Activated T-cell treated with anti-CD3 and anti-CD28 coated beads for 4 hours (primary cell): ENCODE measurements around the gene ZDHHC21.

Experiments used
- DNase-seq: peaks from one replicate; pipeline ENCODE4 v3.0.0-alpha.2; 2020

Gene ZDHHC21

GRCh38 chr9:14597171-14597799 is 95.9 kb downstream of the ZDHHC21 start:
- DNase-seq, result no peak

DNA sequence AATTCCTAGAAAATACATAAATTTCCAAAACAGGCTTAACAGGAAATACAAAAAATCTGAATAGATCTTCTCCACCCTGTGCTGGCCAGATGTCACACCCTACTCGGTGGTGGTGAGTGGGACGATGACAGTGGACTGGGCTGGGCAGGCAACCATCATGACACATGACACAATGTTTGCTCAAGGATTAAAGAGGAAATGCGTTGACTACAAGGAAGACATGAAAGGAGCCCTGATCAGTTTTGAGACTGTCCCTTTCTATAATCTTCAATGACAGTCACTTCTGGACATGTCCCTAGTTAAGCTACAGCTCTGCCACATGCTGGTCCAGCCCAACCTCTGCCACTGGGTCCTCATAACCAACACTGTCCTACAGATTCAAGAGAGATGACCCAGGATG is 99.8 kb downstream of the ZDHHC21 start:
- DNase-seq, result no peak

- no peak for DNase-seq
Measured at GRCh38 chr9:14591411-14591810, 101.8 kb downstream of the ZDHHC21 start.

GRCh38 chr9:14585730-14586473 is 107.3 kb downstream of the ZDHHC21 start:
- no peak for DNase-seq

- no peak for DNase-seq
Measured at GRCh38 chr9:14584571-14584970, 108.7 kb downstream of the ZDHHC21 start.

DNA sequence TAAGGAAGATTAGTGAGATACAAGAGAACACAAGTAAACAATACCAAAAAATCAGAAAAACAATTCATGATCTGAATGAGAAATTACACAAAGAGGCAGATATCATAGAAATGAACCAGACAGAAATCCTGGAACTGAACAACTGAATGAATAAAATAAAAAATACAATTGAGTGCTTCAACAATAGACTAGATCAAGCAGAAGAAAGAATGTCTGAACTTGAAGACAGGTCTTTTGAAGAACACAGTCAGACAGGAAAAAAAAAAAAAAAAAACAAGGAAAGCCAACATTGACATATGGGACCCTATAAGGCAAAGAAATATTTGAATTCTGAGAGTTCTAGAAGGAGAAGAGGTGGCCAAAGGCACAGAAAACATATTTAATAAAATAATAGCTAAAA is 115.2 kb downstream of the ZDHHC21 start:
- DNase-seq, result no peak

GRCh38 chr9:14574173-14574572 is 119.1 kb downstream of the ZDHHC21 start:
- no peak for DNase-seq

DNA sequence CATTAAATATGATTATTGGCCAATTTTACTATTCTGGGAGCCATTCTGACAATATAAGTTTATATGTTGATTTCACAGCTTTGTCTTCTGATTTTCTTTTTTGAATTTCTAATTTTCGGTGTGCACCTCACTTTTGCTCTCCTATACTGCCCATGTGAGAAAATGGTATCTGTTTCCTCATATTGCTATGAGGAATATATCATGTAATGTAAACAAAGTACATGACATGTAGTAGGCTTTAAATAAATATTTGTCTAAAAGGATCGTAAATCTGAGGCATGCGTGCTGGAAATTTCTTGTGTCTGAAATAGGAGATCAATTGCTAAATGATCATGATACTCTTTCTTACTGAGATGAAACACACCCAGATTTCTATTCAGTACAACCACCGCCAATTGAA is 119.9 kb downstream of the ZDHHC21 start:
- DNase-seq, result no peak

DNA sequence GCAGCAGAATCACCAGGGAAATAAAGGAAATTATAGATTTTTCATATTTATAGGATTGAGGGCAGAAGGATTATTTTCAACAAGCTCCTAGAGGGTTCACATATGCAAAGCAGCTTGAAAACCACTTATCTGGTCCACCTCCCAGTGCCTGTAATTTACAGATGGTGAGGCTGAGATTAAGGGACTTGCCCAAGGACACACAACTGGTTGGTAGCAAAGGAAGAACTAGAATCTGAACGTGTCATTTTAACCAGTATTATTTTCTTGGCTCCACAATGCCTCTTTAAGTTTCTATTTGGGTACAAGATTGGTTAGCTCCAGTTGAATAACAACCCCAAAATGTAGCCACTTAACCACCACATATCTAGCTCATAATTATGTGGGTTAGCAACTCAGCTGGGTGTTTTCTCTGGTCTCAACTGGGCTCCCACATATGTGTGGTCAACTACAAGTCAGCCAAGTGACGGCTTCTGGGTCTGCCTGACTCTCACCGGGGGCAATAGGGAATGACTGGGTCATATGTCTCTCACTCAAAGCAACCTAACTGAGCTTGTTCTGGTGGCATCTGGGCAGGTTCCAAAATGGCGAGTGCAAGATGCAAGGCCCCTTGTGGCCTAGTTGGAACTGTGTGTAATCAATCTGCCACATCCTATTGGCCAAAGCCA is 127.7 kb downstream of the ZDHHC21 start:
- DNase-seq, result no peak

DNA sequence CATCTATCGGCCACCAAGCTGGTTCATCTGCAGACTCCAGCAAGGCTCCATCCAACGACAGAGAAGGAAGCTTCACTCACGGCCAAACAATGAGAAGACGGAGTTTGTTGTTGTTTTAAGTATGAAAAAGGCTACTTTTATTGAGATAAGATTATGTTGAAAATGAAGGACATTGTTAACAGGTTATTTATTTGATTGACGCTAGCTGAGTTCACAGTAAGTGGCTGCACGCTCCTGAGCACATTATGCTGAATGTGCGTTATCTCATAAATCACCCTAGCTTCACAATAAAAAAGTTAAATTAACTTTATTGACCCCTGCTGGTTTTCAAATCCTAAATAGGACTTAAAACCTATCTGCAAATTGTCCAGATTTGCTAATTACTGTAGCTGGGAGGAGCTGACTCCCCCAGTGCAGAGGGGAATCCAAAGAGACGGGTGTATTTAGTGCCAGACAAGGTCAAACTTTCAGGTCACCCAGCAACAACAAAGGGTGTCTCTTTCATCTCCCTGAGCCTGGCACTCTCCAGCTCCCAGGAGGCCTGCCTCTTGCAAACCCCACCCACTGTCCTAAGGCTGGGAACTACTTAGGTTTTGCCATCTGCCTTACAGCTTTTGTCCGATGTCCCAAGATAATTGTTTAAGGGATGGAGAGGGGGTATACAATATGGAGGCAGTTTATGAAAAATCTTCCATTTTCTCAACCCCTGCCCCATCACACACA is 129.2 kb downstream of the ZDHHC21 start:
- no peak for DNase-seq

DNA sequence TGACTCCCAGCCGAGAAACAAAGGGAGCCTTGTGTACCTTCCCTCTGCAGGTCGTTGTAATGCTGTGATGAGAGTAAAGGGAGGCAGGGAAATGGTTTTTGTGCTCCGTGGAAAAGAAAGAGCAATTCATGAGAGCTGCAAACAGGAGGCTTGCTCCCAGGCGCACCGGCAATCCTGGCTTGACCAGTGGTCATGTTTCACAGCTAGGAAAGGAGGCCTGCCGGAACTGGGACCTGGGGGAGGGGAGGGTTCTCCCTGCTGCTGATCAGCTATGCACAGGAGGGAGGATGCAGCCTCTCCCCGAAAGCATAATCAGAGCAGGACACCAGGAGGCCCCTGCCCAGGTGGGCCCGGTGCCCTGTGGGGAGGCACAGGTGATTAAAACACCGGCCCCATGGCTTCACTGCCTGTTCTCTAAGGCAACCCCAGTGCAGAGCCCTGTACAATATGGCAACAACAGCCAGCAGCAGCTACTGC is 131.3 kb downstream of the ZDHHC21 start:
- no peak for DNase-seq
